GM20000 (cell line): ENCODE results near the gene SYT5.

ENCODE experiments used
- DNase-seq: peaks from one replicate; pipeline ENCODE4 v3.0.0; 2012; ENCODE audit warnings: low spot score
- TF ChIP-seq, protein P1 (sequence below): IDR thresholded peaks from 2 replicates; pipeline ENCODE4 v1.5.1; 2012; ENCODE audit warnings: mild to moderate bottlenecking, control low read depth; ENCODE audit errors: extremely low read depth, missing control alignments

SYT5 gene

GRCh38 chr19:55186080-55186479 is 6.0 kb upstream of the SYT5 start:
- no peak for DNase-seq
- TF ChIP-seq, protein P1, sequence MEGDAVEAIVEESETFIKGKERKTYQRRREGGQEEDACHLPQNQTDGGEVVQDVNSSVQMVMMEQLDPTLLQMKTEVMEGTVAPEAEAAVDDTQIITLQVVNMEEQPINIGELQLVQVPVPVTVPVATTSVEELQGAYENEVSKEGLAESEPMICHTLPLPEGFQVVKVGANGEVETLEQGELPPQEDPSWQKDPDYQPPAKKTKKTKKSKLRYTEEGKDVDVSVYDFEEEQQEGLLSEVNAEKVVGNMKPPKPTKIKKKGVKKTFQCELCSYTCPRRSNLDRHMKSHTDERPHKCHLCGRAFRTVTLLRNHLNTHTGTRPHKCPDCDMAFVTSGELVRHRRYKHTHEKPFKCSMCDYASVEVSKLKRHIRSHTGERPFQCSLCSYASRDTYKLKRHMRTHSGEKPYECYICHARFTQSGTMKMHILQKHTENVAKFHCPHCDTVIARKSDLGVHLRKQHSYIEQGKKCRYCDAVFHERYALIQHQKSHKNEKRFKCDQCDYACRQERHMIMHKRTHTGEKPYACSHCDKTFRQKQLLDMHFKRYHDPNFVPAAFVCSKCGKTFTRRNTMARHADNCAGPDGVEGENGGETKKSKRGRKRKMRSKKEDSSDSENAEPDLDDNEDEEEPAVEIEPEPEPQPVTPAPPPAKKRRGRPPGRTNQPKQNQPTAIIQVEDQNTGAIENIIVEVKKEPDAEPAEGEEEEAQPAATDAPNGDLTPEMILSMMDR: no peak

GRCh38 chr19:55181740-55182139 is 1.7 kb upstream of the SYT5 start:
- TF ChIP-seq, protein P1: no peak
- DNase-seq: no peak

- DNase-seq: peak; percentile 96
- TF ChIP-seq, protein P1: no peak
Measured at GRCh38 chr19:55178781-55179599, 1.1 kb downstream of the SYT5 start.

- TF ChIP-seq, protein P1: no peak
- DNase-seq: no peak
Measured at GRCh38 chr19:55176076-55176475, 4.0 kb downstream of the SYT5 start.

GRCh38 chr19:55175117-55175867 is 4.8 kb downstream of the SYT5 start:
- DNase-seq: no peak
- TF ChIP-seq, protein P1: no peak

DNA sequence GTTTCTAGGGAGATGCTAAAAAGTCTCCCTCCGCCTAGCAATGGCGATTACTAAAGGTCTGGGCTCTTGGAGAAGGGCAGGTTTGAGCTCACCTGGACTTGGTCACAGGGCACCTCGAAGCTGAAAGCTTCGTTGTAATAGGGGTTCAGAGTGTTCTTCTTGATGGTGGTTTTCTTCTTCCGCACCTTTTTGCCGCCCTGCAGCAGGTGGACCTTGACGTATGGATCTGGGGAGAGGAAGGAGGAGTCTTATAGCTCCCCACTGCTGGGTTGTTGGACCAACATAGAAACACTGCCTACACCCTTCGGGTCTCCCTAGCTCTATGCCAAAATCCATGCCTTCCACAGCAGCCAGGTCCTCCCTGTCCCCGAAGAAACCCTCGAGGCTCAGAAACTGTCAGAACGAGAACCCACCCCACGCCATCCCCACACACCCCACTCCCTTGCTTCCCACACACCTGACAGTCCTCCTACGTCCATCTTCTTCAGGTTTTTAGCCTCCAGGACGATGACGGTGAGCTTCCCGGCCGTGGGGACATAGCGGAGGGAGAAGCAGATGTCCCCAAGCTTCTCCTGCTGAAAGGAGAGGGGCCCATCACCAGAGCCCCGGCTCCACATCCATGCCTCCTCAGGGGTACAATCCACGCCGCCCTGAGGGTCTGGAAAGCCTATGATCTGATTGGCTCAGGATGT is 5.5 kb downstream of the SYT5 start:
- TF ChIP-seq, protein P1: no peak
- no peak for DNase-seq
